Activated CD8-positive, alpha-beta memory T cell treated with anti-CD3 and anti-CD28 coated beads, Interleukin-2, amount 10 ng/mL, durations not matched to agents 7 days and 5 days (primary cell): ENCODE results near the gene CHMP3. TPM values are rescaled to one million over a fixed set of nuclear protein-coding genes. Genes with fewer than 3 reads are reported as not detected.
"Not testable (repeated sequence)": the region's sequence is repeated elsewhere in the genome, so short reads cannot be mapped to it uniquely, and the experiment has no call there.

Experiments
- ATAC-seq: fragments of 150-1000 bp; cut with Tn5 transposase; one replicate; pipeline ENCODE4 v1.10.0; 2021; ENCODE audit warnings: moderate library complexity
- CTCF ChIA-PET: fragments of 350-600 bp; sonication (Branson Sonifier 250); formaldehyde crosslinking; loops from one replicate; lab custom pipeline; 2021; ENCODE audit warnings: antibody characterized with exemption; lab: Charles Lee
- DNase-seq: peaks from one replicate; pipeline ENCODE4 v3.0.0-alpha.2; 2020
- H3K27ac Mint-ChIP-seq: one replicate; pipeline ENCODE4 v1.8.0; 2021; ENCODE audit warnings: mild to moderate bottlenecking, mixed read lengths
- H3K27me3 Mint-ChIP-seq: one replicate; pipeline ENCODE4 v1.8.0; 2021; ENCODE audit warnings: mixed read lengths
- H3K36me3 Mint-ChIP-seq: one replicate; pipeline ENCODE4 v1.8.0; 2021; ENCODE audit warnings: mild to moderate bottlenecking, mixed read lengths
- H3K4me1 Mint-ChIP-seq: one replicate; pipeline ENCODE4 v1.8.0; 2021; ENCODE audit warnings: mixed read lengths
- H3K4me3 Mint-ChIP-seq: one replicate; pipeline ENCODE4 v1.8.0; 2021; ENCODE audit warnings: mild to moderate bottlenecking, moderate library complexity, mixed read lengths
- H3K9me3 Mint-ChIP-seq: one replicate; pipeline ENCODE4 v1.8.0; 2022; ENCODE audit warnings: low read depth, mixed read lengths
- total RNA-seq, 2 experiments: library from RNA; stranded (reverse); gene quantifications; one replicate each; pipeline ENCODE4 v1.2.3, GENCODE V29; 2021

The CHMP3 gene
- total RNA-seq, 2 experiments from 2014 or later: 32.6 to 33.3 TPM

GRCh38 chr2:86570059-86570458 is 6.8 kb upstream of the CHMP3 start:
- H3K36me3 Mint-ChIP-seq: peaks cover 2% of the 10 kb centered on the region
- H3K4me3 Mint-ChIP-seq: no peak overlapping the region
- H3K9me3 Mint-ChIP-seq: no peaks in the 10 kb centered on the region
- CTCF ChIA-PET: no interaction called here
- ATAC-seq (no peak), DNase-seq (no peak)
- peaks cover 2% of the 10 kb centered on the region for H3K27me3 Mint-ChIP-seq
- H3K27ac Mint-ChIP-seq: no peak overlapping the region
- H3K4me1 Mint-ChIP-seq: no peaks in the 10 kb centered on the region

GRCh38 chr2:86566821-86567190 is 3.6 kb upstream of the CHMP3 start:
- Mint-ChIP-seq H3K4me1 (peaks cover 20% of the 10 kb centered on the region), H3K27me3 (peaks cover 2% of the 10 kb centered on the region), H3K4me3 (no peak overlapping the region), H3K9me3 (no peaks in the 10 kb centered on the region), H3K36me3 (peaks cover 2% of the 10 kb centered on the region), H3K27ac (no peak overlapping the region)
- DNase-seq: no peak
- ATAC-seq: no peak
- CTCF ChIA-PET: no interaction called here

- Mint-ChIP-seq H3K27ac (no peak overlapping the region), H3K4me1 (peaks cover 25% of the 10 kb centered on the region), H3K36me3 (peaks cover 2% of the 10 kb centered on the region), H3K4me3 (no peak overlapping the region), H3K9me3 (no peaks in the 10 kb centered on the region), H3K27me3 (peaks cover 2% of the 10 kb centered on the region)
- CTCF ChIA-PET: no interaction called here
- DNase-seq (no peak), ATAC-seq (no peak)
These were observed 3.0 kb upstream of the CHMP3 start for GRCh38 chr2:86566158-86566820.

GRCh38 chr2:86563650-86564061 is 413 bp upstream of the CHMP3 start:
- no peaks in the 10 kb centered on the region for H3K9me3 Mint-ChIP-seq
- peak overlapping the region; percentile 82 for H3K4me3 Mint-ChIP-seq
- DNase-seq: no peak
- no peak for ATAC-seq
- peaks cover 13% of the 10 kb centered on the region for H3K36me3 Mint-ChIP-seq
- CTCF ChIA-PET: interaction anchor here (0.6 kb wide), 1 partner anchor 761 kb away, joined by 3 read pairs; no protein-coding TSS in a partner anchor
- H3K27ac Mint-ChIP-seq: peak overlapping the region; percentile 97
- H3K4me1 Mint-ChIP-seq: peaks cover 33% of the 10 kb centered on the region
- H3K27me3 Mint-ChIP-seq: no peaks in the 10 kb centered on the region

- H3K27ac Mint-ChIP-seq: peak overlapping the region; percentile 97
- H3K36me3 Mint-ChIP-seq: peaks cover 17% of the 10 kb centered on the region
- H3K4me3 Mint-ChIP-seq: peak overlapping the region; percentile 82
- H3K27me3 Mint-ChIP-seq: no peaks in the 10 kb centered on the region
- peaks cover 37% of the 10 kb centered on the region for H3K4me1 Mint-ChIP-seq
- ATAC-seq (no peak), DNase-seq (no peak)
- no peaks in the 10 kb centered on the region for H3K9me3 Mint-ChIP-seq
- CTCF ChIA-PET: interaction anchor here (0.7 to 1.0 kb wide), 3 partner anchors 10 to 341 kb away, joined by 3 to 4 read pairs (median 4); no protein-coding TSS in a partner anchor
These were observed 740 bp downstream of the CHMP3 start for GRCh38 chr2:86562485-86562921.

- no peak for DNase-seq
- CTCF ChIA-PET: no interaction called here
- peaks cover 32% of the 10 kb centered on the region for H3K4me1 Mint-ChIP-seq
These were observed 5.4 kb downstream of the CHMP3 start for GRCh38 chr2:86557836-86558235.

GRCh38 chr2:86556508-86556907 is 6.7 kb downstream of the CHMP3 start:
- no peak overlapping the region for H3K4me3 Mint-ChIP-seq

More at GRCh38 chr2:86557836-86558235, 5.4 kb downstream of the CHMP3 start:
- H3K27ac Mint-ChIP-seq: no peak overlapping the region
- H3K4me3 Mint-ChIP-seq: no peak overlapping the region
- H3K27me3 Mint-ChIP-seq: no peaks in the 10 kb centered on the region
- ATAC-seq: no peak
- H3K36me3 Mint-ChIP-seq: peaks cover 32% of the 10 kb centered on the region
- no peaks in the 10 kb centered on the region for H3K9me3 Mint-ChIP-seq

GRCh38 chr2:86552889-86553288 is 10.4 kb downstream of the CHMP3 start:
- Mint-ChIP-seq H3K4me1 (peaks cover 11% of the 10 kb centered on the region), H3K27ac (peak overlapping the region; percentile 28), H3K4me3 (no peak overlapping the region), H3K27me3 (no peaks in the 10 kb centered on the region), H3K9me3 (peaks cover 6% of the 10 kb centered on the region), H3K36me3 (peaks cover 42% of the 10 kb centered on the region)
- CTCF ChIA-PET: interaction anchor here (1.2 kb wide), 1 partner anchor 10 kb away, joined by 3 read pairs; no protein-coding TSS in a partner anchor
- ATAC-seq (no peak), DNase-seq (no peak)

More at GRCh38 chr2:86556508-86556907, 6.7 kb downstream of the CHMP3 start:
- no peak for ATAC-seq
- CTCF ChIA-PET: no interaction called here
- Mint-ChIP-seq H3K27me3 (no peaks in the 10 kb centered on the region), H3K9me3 (no peaks in the 10 kb centered on the region), H3K36me3 (peaks cover 44% of the 10 kb centered on the region), H3K27ac (no peak overlapping the region), H3K4me1 (peaks cover 26% of the 10 kb centered on the region)
- no peak for DNase-seq

- Mint-ChIP-seq H3K9me3 (peaks cover 14% of the 10 kb centered on the region), H3K4me1 (peaks cover 11% of the 10 kb centered on the region), H3K36me3 (peaks cover 64% of the 10 kb centered on the region)
- H3K4me3 Mint-ChIP-seq, ATAC-seq, CTCF ChIA-PET, H3K27ac Mint-ChIP-seq, DNase-seq, H3K27me3 Mint-ChIP-seq: not testable (repeated sequence)
These were observed 13.1 kb downstream of the CHMP3 start for GRCh38 chr2:86549963-86550725.

GRCh38 chr2:86549440-86549839 is 13.8 kb downstream of the CHMP3 start:
- CTCF ChIA-PET, H3K4me3 Mint-ChIP-seq, H3K27ac Mint-ChIP-seq, ATAC-seq, H3K27me3 Mint-ChIP-seq, DNase-seq: not testable (repeated sequence)
- Mint-ChIP-seq H3K4me1 (peaks cover 11% of the 10 kb centered on the region), H3K9me3 (peaks cover 14% of the 10 kb centered on the region), H3K36me3 (peaks cover 63% of the 10 kb centered on the region)

GRCh38 chr2:86548913-86549396 is 14.3 kb downstream of the CHMP3 start:
- peaks cover 65% of the 10 kb centered on the region for H3K36me3 Mint-ChIP-seq
- CTCF ChIA-PET, DNase-seq, H3K27me3 Mint-ChIP-seq, H3K4me3 Mint-ChIP-seq, ATAC-seq, H3K27ac Mint-ChIP-seq: not testable (repeated sequence)
- peaks cover 11% of the 10 kb centered on the region for H3K4me1 Mint-ChIP-seq
- peaks cover 14% of the 10 kb centered on the region for H3K9me3 Mint-ChIP-seq

- H3K27ac Mint-ChIP-seq, CTCF ChIA-PET, H3K4me1 Mint-ChIP-seq, DNase-seq, H3K27me3 Mint-ChIP-seq, H3K4me3 Mint-ChIP-seq, ATAC-seq: not testable (repeated sequence)
- Mint-ChIP-seq H3K36me3 (peaks cover 68% of the 10 kb centered on the region), H3K9me3 (peaks cover 19% of the 10 kb centered on the region)
These were observed 14.9 kb downstream of the CHMP3 start for GRCh38 chr2:86548165-86548912.
